MCF 10A (cell line): ENCODE measurements around the gene CLASRP. TPM values are rescaled to one million over a fixed set of nuclear protein-coding genes. Genes with fewer than 3 reads are reported as not detected.

Experiments used
- BruUV-seq: library from RNA; stranded (reverse); fragments of 400-500 nt; replicated peaks from 2 replicates; lab custom pipeline; 2021; lab: Mats Ljungman, UMichigan
- CTCF ChIA-PET: fragments of 300-600 bp; sonication (Branson Sonifier 250); formaldehyde crosslinking; extraction: SDS; loops from one replicate; lab custom pipeline; 2021; ENCODE audit warnings: antibody characterized with exemption, inconsistent platforms; lab: Yijun Ruan, JAX
- POLR2A ChIA-PET: fragments of 300-600, 350-650 bp; sonication (Branson Sonifier 250); formaldehyde crosslinking; extraction: SDS; loops from one replicate; lab custom pipeline; 2020; ENCODE audit warnings: antibody characterized with exemption, inconsistent platforms; lab: Yijun Ruan, JAX
- DNase-seq: peaks from one replicate; pipeline ENCODE4 v3.0.0-alpha.2; 2018; ENCODE audit not compliant: unreplicated experiment
- H3K27ac Mint-ChIP-seq: one replicate; pipeline ENCODE4 v1.8.0; 2022; ENCODE audit warnings: mild to moderate bottlenecking, low read depth, mixed read lengths; ENCODE audit not compliant: unreplicated experiment
- H3K27me3 Mint-ChIP-seq: one replicate; pipeline ENCODE4 v1.8.0; 2022; ENCODE audit warnings: mixed read lengths; ENCODE audit not compliant: insufficient read depth, unreplicated experiment
- H3K36me3 Mint-ChIP-seq: one replicate; pipeline ENCODE4 v1.8.0; 2022; ENCODE audit warnings: mild to moderate bottlenecking, moderate library complexity, mixed read lengths; ENCODE audit not compliant: insufficient read depth, unreplicated experiment
- H3K4me1 Mint-ChIP-seq: one replicate; pipeline ENCODE4 v1.8.0; 2022; ENCODE audit warnings: mixed read lengths; ENCODE audit not compliant: insufficient read depth, unreplicated experiment
- H3K4me3 Mint-ChIP-seq: one replicate; pipeline ENCODE4 v1.8.0; 2022; ENCODE audit warnings: mild to moderate bottlenecking, moderate library complexity, mixed read lengths; ENCODE audit not compliant: unreplicated experiment
- H3K9me3 Mint-ChIP-seq: one replicate; pipeline ENCODE4 v1.8.0; 2022; ENCODE audit warnings: mixed read lengths; ENCODE audit not compliant: unreplicated experiment
- intact Hi-C: fragments of 100-400 bp; cut with micrococcal nuclease; formaldehyde crosslinking; loops from 2 replicates; pipeline ENCODE4 v1.14.1; 2022
- total RNA-seq: library from RNA; stranded (reverse); gene quantifications from 2 replicates; pipeline ENCODE4 v1.2.3, GENCODE V29; 2022
- TF ChIP-seq, protein P1 (sequence below): fragments of 200-600 bp; IDR thresholded peaks from one replicate; pipeline ENCODE4 v1.8.0; 2022; ENCODE audit warnings: antibody characterized with exemption, mild to moderate bottlenecking; ENCODE audit not compliant: unreplicated experiment

CLASRP gene
- total RNA-seq, 1 experiment from 2014 or later = 83.5 TPM

DNA sequence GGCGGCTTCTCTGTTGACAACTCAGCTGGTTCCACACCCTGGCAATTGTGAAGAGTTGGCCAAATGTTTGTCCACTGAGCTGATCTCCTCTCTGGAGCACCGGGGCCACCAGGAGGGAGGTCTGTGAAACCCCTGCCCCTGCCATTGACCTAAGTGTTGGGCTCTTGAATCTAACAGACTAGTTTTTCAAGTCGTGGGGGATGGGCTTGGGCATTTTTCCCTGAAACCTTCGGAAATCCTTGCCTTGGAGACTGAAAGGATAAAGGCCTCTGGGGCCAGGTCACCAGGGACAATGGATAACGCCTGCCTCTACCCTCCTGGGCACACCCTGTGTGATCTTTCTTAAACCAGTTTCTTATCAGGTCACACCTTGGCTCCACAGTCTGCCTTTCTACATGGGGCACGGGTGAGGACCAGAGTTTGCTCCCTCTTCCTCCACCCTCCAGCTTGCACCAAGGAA, 41.1 kb downstream of the CLASRP start:
- no peak for DNase-seq
- Mint-ChIP-seq H3K36me3 (peaks cover 16% of the 10 kb centered on the region), H3K27me3 (no peaks in the 10 kb centered on the region), H3K4me1 (peaks cover 22% of the 10 kb centered on the region), H3K9me3 (no peaks in the 10 kb centered on the region), H3K27ac (peak overlapping the region; percentile 94), H3K4me3 (peak overlapping the region; percentile 99)
- intact Hi-C loops = no loop called here
- POLR2A ChIA-PET = interaction anchor here (0.6 to 7.5 kb wide), 7 partner anchors 9 to 125 kb away, joined by 3 to 102 read pairs (median 6); partner anchors contain the start of genes BLOC1S3, CLASRP, CLPTM1 and PPP1R37
- CTCF ChIA-PET = interaction anchor here (0.6 kb wide), 2 partner anchors 86 to 259 kb away, joined by 3 to 4 read pairs; no protein-coding TSS in a partner anchor
- TF ChIP-seq, protein P1, sequence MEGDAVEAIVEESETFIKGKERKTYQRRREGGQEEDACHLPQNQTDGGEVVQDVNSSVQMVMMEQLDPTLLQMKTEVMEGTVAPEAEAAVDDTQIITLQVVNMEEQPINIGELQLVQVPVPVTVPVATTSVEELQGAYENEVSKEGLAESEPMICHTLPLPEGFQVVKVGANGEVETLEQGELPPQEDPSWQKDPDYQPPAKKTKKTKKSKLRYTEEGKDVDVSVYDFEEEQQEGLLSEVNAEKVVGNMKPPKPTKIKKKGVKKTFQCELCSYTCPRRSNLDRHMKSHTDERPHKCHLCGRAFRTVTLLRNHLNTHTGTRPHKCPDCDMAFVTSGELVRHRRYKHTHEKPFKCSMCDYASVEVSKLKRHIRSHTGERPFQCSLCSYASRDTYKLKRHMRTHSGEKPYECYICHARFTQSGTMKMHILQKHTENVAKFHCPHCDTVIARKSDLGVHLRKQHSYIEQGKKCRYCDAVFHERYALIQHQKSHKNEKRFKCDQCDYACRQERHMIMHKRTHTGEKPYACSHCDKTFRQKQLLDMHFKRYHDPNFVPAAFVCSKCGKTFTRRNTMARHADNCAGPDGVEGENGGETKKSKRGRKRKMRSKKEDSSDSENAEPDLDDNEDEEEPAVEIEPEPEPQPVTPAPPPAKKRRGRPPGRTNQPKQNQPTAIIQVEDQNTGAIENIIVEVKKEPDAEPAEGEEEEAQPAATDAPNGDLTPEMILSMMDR = no peak
- BruUV-seq = no TSS peak

DNA sequence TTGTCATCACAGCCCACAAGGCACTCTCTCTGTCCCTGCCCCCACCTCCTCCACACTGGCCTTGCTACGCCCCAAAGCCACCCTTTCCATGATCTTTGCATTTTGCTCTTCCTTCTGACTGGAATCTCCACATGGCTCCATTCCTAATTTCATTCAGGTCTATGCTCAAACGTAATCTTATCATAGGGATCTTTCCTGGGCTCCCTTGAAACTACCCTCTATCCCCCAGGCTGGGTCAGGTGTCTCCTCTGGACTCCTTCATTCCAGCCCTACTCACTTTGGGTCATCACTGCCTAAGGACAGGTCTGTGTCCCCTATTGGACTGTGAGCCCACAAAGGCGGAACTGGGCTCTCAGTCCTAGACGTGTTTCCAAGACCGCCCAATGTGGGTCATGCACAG, 43.3 kb downstream of the CLASRP start:
- POLR2A ChIA-PET = no interaction called here
- no TSS peak for BruUV-seq
- TF ChIP-seq, protein P1 = no peak
- Mint-ChIP-seq H3K4me3 (peak overlapping the region; percentile 20), H3K27ac (no peak overlapping the region), H3K4me1 (peaks cover 15% of the 10 kb centered on the region), H3K9me3 (no peaks in the 10 kb centered on the region), H3K36me3 (peaks cover 21% of the 10 kb centered on the region), H3K27me3 (no peaks in the 10 kb centered on the region)
- no peak for DNase-seq
- CTCF ChIA-PET = no interaction called here
- intact Hi-C loops = no loop called here

DNA sequence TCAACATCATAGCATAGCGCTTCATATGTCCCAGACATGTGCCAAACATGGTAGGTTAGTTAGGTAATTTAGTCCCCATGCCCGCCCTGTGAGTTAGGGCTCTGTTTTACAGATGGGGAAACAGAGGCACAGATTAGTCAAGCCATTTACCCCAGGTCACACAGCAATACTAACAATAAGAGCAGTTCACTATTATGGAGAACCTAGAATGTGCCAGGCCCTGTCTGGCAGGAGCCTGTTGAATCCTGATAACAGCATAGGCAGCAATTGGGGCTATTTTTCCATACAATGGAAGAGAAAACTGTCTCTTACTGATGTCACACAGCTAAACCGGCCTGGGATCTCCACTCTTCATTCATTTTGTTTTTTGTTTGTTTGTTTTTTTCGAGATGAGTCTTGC, 47.6 kb downstream of the CLASRP start:
- CTCF ChIA-PET = interaction anchor here (0.7 to 1.4 kb wide), 2 partner anchors 11 to 44 kb away, joined by 3 to 4 read pairs; no protein-coding TSS in a partner anchor
- BruUV-seq = no TSS peak
- POLR2A ChIA-PET = no interaction called here
- Mint-ChIP-seq H3K36me3 (peaks cover 31% of the 10 kb centered on the region), H3K4me1 (peaks cover 13% of the 10 kb centered on the region), H3K9me3 (no peaks in the 10 kb centered on the region), H3K27me3 (no peaks in the 10 kb centered on the region), H3K4me3 (no peak overlapping the region), H3K27ac (no peak overlapping the region)
- no peak for DNase-seq
- intact Hi-C loops = no loop called here
- TF ChIP-seq, protein P1 = no peak

DNA sequence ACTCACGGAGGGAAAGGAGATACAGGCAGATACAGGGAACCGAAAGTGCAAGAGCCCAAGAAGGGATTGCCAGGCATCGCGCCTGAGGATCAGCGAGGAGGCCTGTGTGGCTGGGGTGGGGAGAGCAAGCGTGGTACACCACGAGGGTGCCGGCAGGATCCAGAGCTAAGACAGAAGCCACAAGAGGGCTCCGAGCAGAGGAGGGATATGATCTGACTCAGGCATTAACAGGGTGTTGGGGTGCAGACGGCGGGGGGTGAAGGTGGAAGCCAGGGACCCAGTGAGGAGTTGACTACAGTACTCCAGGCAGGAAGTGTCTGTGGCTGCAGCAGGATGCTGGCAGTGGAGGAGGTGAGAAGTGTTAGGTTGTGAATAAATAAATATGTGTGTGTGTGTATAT, 48.7 kb downstream of the CLASRP start:
- Mint-ChIP-seq H3K4me3 (no peak overlapping the region), H3K4me1 (peaks cover 5% of the 10 kb centered on the region), H3K9me3 (no peaks in the 10 kb centered on the region), H3K27ac (no peak overlapping the region), H3K36me3 (peaks cover 31% of the 10 kb centered on the region), H3K27me3 (no peaks in the 10 kb centered on the region)
- intact Hi-C loops = no loop called here
- no TSS peak for BruUV-seq
- DNase-seq = no peak
- TF ChIP-seq, protein P1 = no peak
- ChIA-PET CTCF (interaction anchor here (0.9 to 1.0 kb wide), 2 partner anchors 26 to 161 kb away, joined by 3 to 5 read pairs; no protein-coding TSS in a partner anchor), POLR2A (no interaction called here)
